Mesangial cell (primary cell): ENCODE results near the gene MAPKAPK5. TPM values are rescaled to one million over a fixed set of nuclear protein-coding genes. Genes with fewer than 3 reads are reported as not detected.

Source experiments
- total RNA-seq: library from RNA; depleted of rRNA; stranded (reverse); fragments of >200 nt; gene quantifications from 2 replicates; pipeline ENCODE4 v1.2.3, GENCODE V29; 2015

Gene MAPKAPK5, protein sequence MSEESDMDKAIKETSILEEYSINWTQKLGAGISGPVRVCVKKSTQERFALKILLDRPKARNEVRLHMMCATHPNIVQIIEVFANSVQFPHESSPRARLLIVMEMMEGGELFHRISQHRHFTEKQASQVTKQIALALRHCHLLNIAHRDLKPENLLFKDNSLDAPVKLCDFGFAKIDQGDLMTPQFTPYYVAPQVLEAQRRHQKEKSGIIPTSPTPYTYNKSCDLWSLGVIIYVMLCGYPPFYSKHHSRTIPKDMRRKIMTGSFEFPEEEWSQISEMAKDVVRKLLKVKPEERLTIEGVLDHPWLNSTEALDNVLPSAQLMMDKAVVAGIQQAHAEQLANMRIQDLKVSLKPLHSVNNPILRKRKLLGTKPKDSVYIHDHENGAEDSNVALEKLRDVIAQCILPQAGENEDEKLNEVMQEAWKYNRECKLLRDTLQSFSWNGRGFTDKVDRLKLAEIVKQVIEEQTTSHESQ
- total RNA-seq = 29.4 and 37.6 TPM in 2 replicates

GRCh38 chr12:111841750-111842555 lies at the start of gene MAPKAPK5:
MAPKAPK5 (plus strand) TSS chr12:111842228; CDS start chr12:111842734, 506 bp downstream.

Other genes starting within 250 kb of the MAPKAPK5 start
- gene ATXN2, start 242.9 kb upstream of the MAPKAPK5 start, total RNA-seq = 19.6 and 31.9 TPM in 2 replicates
- 8.9 and 9.9 TPM in 2 replicates for gene BRAP, start 156.3 kb upstream of the MAPKAPK5 start, total RNA-seq
- 17.4 and 33.1 TPM in 2 replicates for gene ACAD10, start 156.2 kb upstream of the MAPKAPK5 start, total RNA-seq
- 25.1 and 63.1 TPM in 2 replicates for gene ALDH2, start 75.3 kb upstream of the MAPKAPK5 start, total RNA-seq
- 3.1 and 5.5 TPM in 2 replicates for gene TMEM116, start 170.9 kb downstream of the MAPKAPK5 start, total RNA-seq
- gene ERP29, start 171.2 kb downstream of the MAPKAPK5 start, total RNA-seq = 62.7 and 82.8 TPM in 2 replicates